HepG2 (cell line): ENCODE measurements around the gene HOXC11. TPM values are rescaled to one million over a fixed set of nuclear protein-coding genes. Genes with fewer than 3 reads are reported as not detected.

Experiments used
- ATAC-seq: fragments of 200-7000 bp; cut with Tn5 transposase; 3 replicates; pipeline ENCODE4 v1.9.1; 2020; ENCODE audit warnings: mild to moderate bottlenecking, moderate library complexity
- BruUV-seq: library from RNA; stranded (reverse); fragments of 400-500 nt; replicated peaks from 2 replicates; lab custom pipeline; 2021; lab: Mats Ljungman, UMichigan
- CTCF ChIA-PET: fragments of 300-600 bp; formaldehyde crosslinking; extraction: SDS; loops from one replicate; lab custom pipeline; 2021; ENCODE audit warnings: low total read pairs, inconsistent platforms, low intra/inter-chr PET ratio; lab: Yijun Ruan, JAX
- POLR2A ChIA-PET: fragments of 350-600 bp; sonication (Branson Sonifier 250); formaldehyde crosslinking; loops from one replicate; lab custom pipeline; 2020; ENCODE audit warnings: antibody characterized with exemption, inconsistent platforms; lab: Yijun Ruan, JAX
- DNase-seq: peaks from one replicate; pipeline ENCODE4 v3.0.0-alpha.2; 2015; ENCODE audit warnings: low spot score
- FAIRE-seq: peaks from 3 replicates; lab custom pipeline; 2011; peaks lifted over from hg19 to GRCh38; lab: Jason Lieb, UNC
- H2AFZ ChIP-seq: one replicate; pipeline ENCODE4 v1.6.1; 2011; ENCODE audit warnings: low read length, inconsistent platforms
- H3K27ac ChIP-seq: fragments of 300-600 bp; 3 replicates; pipeline ENCODE4 v1.8.0; 2011; ENCODE audit warnings: mixed run types, mild to moderate bottlenecking, mixed read lengths, low read length, inconsistent platforms; ENCODE audit not compliant: insufficient read depth; ENCODE audit errors: extremely low read length
- H3K27me3 ChIP-seq, 2 experiments: fragments of 200-600 bp in 1 of 2; 2 replicates in 1 of 2; 3 replicates in 1 of 2; pipeline versions ENCODE4 v1.6.0 to v1.8.0; 2011; ENCODE audit warnings: low read length in 2 of 2, mild to moderate bottlenecking in 2 of 2, moderate library complexity in 2 of 2, inconsistent platforms in 1 of 2; ENCODE audit not compliant: insufficient read depth in 2 of 2, control insufficient read depth in 1 of 2
- H3K36me3 ChIP-seq, 2 experiments: fragments of 200-600 bp in 1 of 2; replicated peaks in 1 of 2; 2 replicates in 1 of 2; 3 replicates in 1 of 2; pipeline versions ENCODE4 v1.5.1 to v1.8.0; 2011; ENCODE audit warnings: low read length in 2 of 2, inconsistent platforms in 1 of 2; ENCODE audit not compliant: insufficient read depth in 2 of 2, control insufficient read depth in 1 of 2
- H3K4me1 ChIP-seq: 2 replicates; pipeline ENCODE4 v1.5.1; 2012; ENCODE audit warnings: low read length, inconsistent platforms; ENCODE audit not compliant: insufficient read depth
- H3K4me2 ChIP-seq: 2 replicates; pipeline ENCODE4 v1.6.0; 2011; ENCODE audit warnings: low read depth, low read length, inconsistent platforms
- H3K4me3 ChIP-seq, 3 experiments: fragments of 200-600 bp in 1 of 3; sonication (generic), shearing (Covaris generic) in 1 of 3; replicated peaks in 1 of 3; 2 replicates each; pipeline ENCODE4 v1.5.1; 2011 to 2016; ENCODE audit warnings: low read length in 3 of 3, inconsistent platforms in 2 of 3, low read depth in 2 of 3, mild to moderate bottlenecking in 2 of 3, control low read depth in 1 of 3, mixed read lengths in 1 of 3; ENCODE audit not compliant: insufficient read depth in 1 of 3
- H3K79me2 ChIP-seq: one replicate; pipeline ENCODE4 v1.6.1; 2011; ENCODE audit warnings: low read length, inconsistent platforms; ENCODE audit not compliant: insufficient read depth
- H3K9ac ChIP-seq: 2 replicates; pipeline ENCODE4 v1.6.0; 2011; ENCODE audit warnings: mild to moderate bottlenecking, low read depth, low read length, inconsistent platforms; ENCODE audit not compliant: insufficient read depth
- H3K9me3 ChIP-seq: 2 replicates; pipeline ENCODE4 v1.5.1; 2012; ENCODE audit warnings: mild to moderate bottlenecking, low read length
- H4K20me1 ChIP-seq: 2 replicates; pipeline ENCODE4 v1.6.0; 2011; ENCODE audit warnings: inconsistent platforms, mild to moderate bottlenecking, low read length, moderate library complexity; ENCODE audit not compliant: insufficient read depth
- CTCF ChIP-seq: sonication (generic); formaldehyde crosslinking; IDR thresholded peaks from 2 replicates; pipeline ENCODE4 v1.5.0; 2020; ENCODE audit warnings: mild to moderate bottlenecking, missing genetic modification reagents, moderate library complexity
- EP300 ChIP-seq, 3 experiments: sonication (generic) in 1 of 3; formaldehyde crosslinking in 1 of 3; IDR thresholded peaks; 2 replicates each; pipeline versions ENCODE4 v1.5.1 to v1.6.1; 2011 to 2020; ENCODE audit warnings: low read depth in 2 of 3, low read length in 2 of 3, borderline replicate concordance in 1 of 3, improper control_type of control experiment in 1 of 3, mild to moderate bottlenecking in 1 of 3, missing genetic modification reagents in 1 of 3, moderate library complexity in 1 of 3
- HHEX ChIP-seq: IDR thresholded peaks from 2 replicates; pipeline ENCODE4 v1.6.1; 2016; ENCODE audit warnings: control low read depth
- PTBP1 ChIP-seq: fragments of 200-400 bp; formaldehyde crosslinking; IDR thresholded peaks from 2 replicates; pipeline ENCODE4 v1.6.1; 2018; ENCODE audit warnings: low read length, low read depth; ENCODE audit not compliant: poor library complexity, severe bottlenecking
- REPIN1 ChIP-seq: sonication (generic); formaldehyde crosslinking; IDR thresholded peaks from 2 replicates; pipeline ENCODE4 v1.8.0; 2022; ENCODE audit warnings: missing genetic modification reagents, low read depth, mild to moderate bottlenecking, borderline replicate concordance
- ZMAT5 ChIP-seq: sonication (generic); formaldehyde crosslinking; IDR thresholded peaks from 2 replicates; pipeline ENCODE4 v1.5.0; 2020; ENCODE audit warnings: mild to moderate bottlenecking, low read depth, missing genetic modification reagents, borderline replicate concordance
- ZMYM2 ChIP-seq: sonication (generic); formaldehyde crosslinking; IDR thresholded peaks from 2 replicates; pipeline ENCODE4 v1.8.0; 2022; ENCODE audit warnings: mild to moderate bottlenecking, missing genetic modification reagents
- ZNF30 ChIP-seq: sonication (generic); formaldehyde crosslinking; IDR thresholded peaks from 2 replicates; pipeline ENCODE4 v1.5.0; 2020; ENCODE audit warnings: mild to moderate bottlenecking, missing genetic modification reagents
- ZNF317 ChIP-seq: sonication (generic); formaldehyde crosslinking; IDR thresholded peaks from 2 replicates; pipeline ENCODE4 v1.5.0; 2020; ENCODE audit warnings: mild to moderate bottlenecking, missing genetic modification reagents
- ZNF441 ChIP-seq: sonication (generic); formaldehyde crosslinking; IDR thresholded peaks from 2 replicates; pipeline ENCODE4 v1.7.0; 2021; ENCODE audit warnings: missing genetic modification reagents, borderline replicate concordance
- WGBS: methylation state at CpG from one replicate; pipeline ENCODE4 v1.1.6; 2017; ENCODE audit warnings: low lambda C conversion rate; 5-methylcytosine and 5-hydroxymethylcytosine counted together
- in situ Hi-C: cut with HindIII; loops from 2 replicates; pipeline ENCODE4 v1.10.0; 2017; ENCODE audit warnings: low pct_unique_long_range_greater_than_20kb; ENCODE audit not compliant: extremely low pct_ligation_motif_present
- intact Hi-C: fragments of 100-400 bp; cut with micrococcal nuclease; formaldehyde crosslinking; loops from one replicate; pipeline ENCODE4 v1.10.0; 2022; ENCODE audit not compliant: unreplicated experiment
- polyA plus RNA-seq, 8 experiments: library from polyadenylated mRNA; depleted of rRNA in 3 of 8; stranded (reverse) in 7 of 8; unstranded in 1 of 8; fragments of >200 nt; fragmentation: Illumina TruSeq in 4 of 8; extraction: Trizol in 4 of 8; gene quantifications; 2 replicates each; pipeline versions ENCODE4 v1.2.1 to v1.2.3, GENCODE V29; 2011 to 2016; ENCODE audit warnings: low read depth in 4 of 8, missing spikeins in 1 of 8, mixed read lengths in 1 of 8; ENCODE audit not compliant: insufficient read depth in 1 of 8
- total RNA-seq, 5 experiments: library from RNA; depleted of rRNA; stranded (reverse); fragments of >200 nt; fragmentation: Illumina TruSeq; extraction: Trizol; gene quantifications; 2 replicates each; pipeline ENCODE4 v1.2.3, GENCODE V29; 2016; ENCODE audit warnings: low read depth in 1 of 5

HOXC11 gene
- total and polyA plus RNA-seq, 2 of the 13 experiments (the other 11 are each of a cell fraction or from before 2014, with no cell fraction given): not detected

- in situ Hi-C loops (loop anchor here (10.0 kb wide), 1 partner anchor 382 kb away; no protein-coding TSS in a partner anchor), intact Hi-C loops (no loop called here)
- H3K79me2 ChIP-seq: no peaks in the 10 kb centered on the region
- FAIRE-seq (no peak), ATAC-seq (no peak)
- H3K27me3 ChIP-seq: peaks cover 10 to 49% of the 10 kb centered on the region in 2 experiments
- H3K36me3 ChIP-seq: no peaks in the 10 kb centered on the region
- TF ChIP-seq PTBP1: no peak
- no peak for TF ChIP-seq REPIN1 (CRISPR knock-in tag)
- TF ChIP-seq, all 625 proteins: peak for 0
- no peaks in the 10 kb centered on the region for H4K20me1 ChIP-seq
- POLR2A ChIA-PET: no interaction called here
- no peak overlapping the region for H2AFZ ChIP-seq
- CTCF ChIA-PET: no interaction called here
- H3K4me2 ChIP-seq: no peak overlapping the region
- 67% methylated on average over 7 of the region's 7 CpGs for WGBS
- peaks cover 49% of the 10 kb centered on the region for H3K4me1 ChIP-seq
- no peaks in the 10 kb centered on the region for H3K9me3 ChIP-seq
- BruUV-seq: no TSS peak
- no peak overlapping the region for H3K4me3 ChIP-seq
- H3K27ac ChIP-seq: no peak overlapping the region
- no peak overlapping the region for H3K9ac ChIP-seq
- DNase-seq: no peak
Observed at GRCh38 chr12:53992377-53992889, 19.5 kb downstream of the HOXC11 start.

- H3K36me3 ChIP-seq: no peaks in the 10 kb centered on the region
- ChIA-PET CTCF (no interaction called here), POLR2A (no interaction called here)
- H3K27me3 ChIP-seq: peaks cover 10 to 56% of the 10 kb centered on the region in 2 experiments
- H3K9me3 ChIP-seq: no peaks in the 10 kb centered on the region
- H2AFZ ChIP-seq: no peak overlapping the region
- H4K20me1 ChIP-seq: no peaks in the 10 kb centered on the region
- FAIRE-seq (no peak), DNase-seq (no peak), ATAC-seq (no peak)
- in situ Hi-C loops: loop anchor here (10.0 kb wide), 1 partner anchor 381 kb away; no protein-coding TSS in a partner anchor
- H3K4me1 ChIP-seq: peaks cover 39% of the 10 kb centered on the region
- WGBS: 80% methylated on average over 17 of the region's 18 CpGs
- no peaks in the 10 kb centered on the region for H3K79me2 ChIP-seq
- H3K4me3 ChIP-seq: no peak overlapping the region
- intact Hi-C loops: no loop called here
- H3K9ac ChIP-seq: no peak overlapping the region
- no peak overlapping the region for H3K4me2 ChIP-seq
- BruUV-seq: no TSS peak
- H3K27ac ChIP-seq: no peak overlapping the region
- TF ChIP-seq ZMAT5 (CRISPR knock-in tag) (no peak), ZMYM2 (CRISPR knock-in tag) (no peak), ZNF30 (CRISPR knock-in tag) (no peak), HHEX (CRISPR knock-in tag) (no peak), ZNF441 (CRISPR knock-in tag) (no peak), EP300 (IDR thresholded peaks at IDR 0.05; ENCODE audit: low read depth in 2 of 2, low read length in 2 of 2) (no peak), EP300 (CRISPR knock-in tag; IDR thresholded peaks at IDR 0.05; ENCODE audit: borderline replicate concordance) (no peak), ZNF317 (CRISPR knock-in tag) (no peak), CTCF (CRISPR knock-in tag) (no peak)
Observed at GRCh38 chr12:53993162-53994008, 20.5 kb downstream of the HOXC11 start.
